GM12865 (cell line): ENCODE measurements around the gene PKM.

Experiments used
- DNase-seq: peaks from one replicate; pipeline ENCODE4 v3.0.0; 2010; ENCODE audit warnings: low read depth
- H3K4me3 ChIP-seq: 2 replicates; pipeline ENCODE4 v1.5.1; 2011; ENCODE audit warnings: mild to moderate bottlenecking, low read depth, low read length, control low read depth
- TF ChIP-seq, protein P1 (sequence below): IDR thresholded peaks from 2 replicates; pipeline ENCODE4 v1.5.1; 2011; ENCODE audit warnings: low read length, control low read depth, low read depth, inconsistent platforms; ENCODE audit not compliant: insufficient read depth; ENCODE audit errors: missing control alignments

Gene PKM

GRCh38 chr15:72197460-72198355 is 33.3 kb downstream of the PKM start, which contains the start of gene GRAMD2A:
GRAMD2A (minus strand) TSS chr15:72197787.
- TF ChIP-seq, protein P1, sequence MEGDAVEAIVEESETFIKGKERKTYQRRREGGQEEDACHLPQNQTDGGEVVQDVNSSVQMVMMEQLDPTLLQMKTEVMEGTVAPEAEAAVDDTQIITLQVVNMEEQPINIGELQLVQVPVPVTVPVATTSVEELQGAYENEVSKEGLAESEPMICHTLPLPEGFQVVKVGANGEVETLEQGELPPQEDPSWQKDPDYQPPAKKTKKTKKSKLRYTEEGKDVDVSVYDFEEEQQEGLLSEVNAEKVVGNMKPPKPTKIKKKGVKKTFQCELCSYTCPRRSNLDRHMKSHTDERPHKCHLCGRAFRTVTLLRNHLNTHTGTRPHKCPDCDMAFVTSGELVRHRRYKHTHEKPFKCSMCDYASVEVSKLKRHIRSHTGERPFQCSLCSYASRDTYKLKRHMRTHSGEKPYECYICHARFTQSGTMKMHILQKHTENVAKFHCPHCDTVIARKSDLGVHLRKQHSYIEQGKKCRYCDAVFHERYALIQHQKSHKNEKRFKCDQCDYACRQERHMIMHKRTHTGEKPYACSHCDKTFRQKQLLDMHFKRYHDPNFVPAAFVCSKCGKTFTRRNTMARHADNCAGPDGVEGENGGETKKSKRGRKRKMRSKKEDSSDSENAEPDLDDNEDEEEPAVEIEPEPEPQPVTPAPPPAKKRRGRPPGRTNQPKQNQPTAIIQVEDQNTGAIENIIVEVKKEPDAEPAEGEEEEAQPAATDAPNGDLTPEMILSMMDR: no peak
- H3K4me3 ChIP-seq: no peak within 1 kb of the TSS
- peak; percentile 34 for DNase-seq

DNA sequence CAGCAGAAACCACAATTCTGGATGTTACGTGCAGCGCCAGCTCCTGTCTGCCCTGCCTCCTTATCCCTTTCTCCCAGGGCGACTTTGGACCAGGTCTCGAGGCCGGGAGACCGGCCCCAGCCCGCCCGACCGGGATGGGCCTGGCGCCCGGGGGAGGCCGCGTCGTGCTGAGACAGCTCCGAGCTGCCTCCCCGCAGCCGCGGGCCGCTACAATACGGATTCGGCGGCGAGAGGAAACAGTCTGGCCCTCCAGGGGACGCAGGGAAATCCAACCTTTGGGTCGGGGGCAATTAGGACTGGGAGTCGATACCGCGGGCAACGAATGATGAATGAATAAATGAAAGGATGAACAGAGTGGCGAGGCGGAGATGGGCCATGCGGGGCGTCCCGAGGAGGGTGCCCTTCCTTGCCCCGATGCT is 33.9 kb downstream of the PKM start:
- H3K4me3 ChIP-seq: no peak overlapping the region
- TF ChIP-seq, protein P1: no peak
- DNase-seq: no peak

DNA sequence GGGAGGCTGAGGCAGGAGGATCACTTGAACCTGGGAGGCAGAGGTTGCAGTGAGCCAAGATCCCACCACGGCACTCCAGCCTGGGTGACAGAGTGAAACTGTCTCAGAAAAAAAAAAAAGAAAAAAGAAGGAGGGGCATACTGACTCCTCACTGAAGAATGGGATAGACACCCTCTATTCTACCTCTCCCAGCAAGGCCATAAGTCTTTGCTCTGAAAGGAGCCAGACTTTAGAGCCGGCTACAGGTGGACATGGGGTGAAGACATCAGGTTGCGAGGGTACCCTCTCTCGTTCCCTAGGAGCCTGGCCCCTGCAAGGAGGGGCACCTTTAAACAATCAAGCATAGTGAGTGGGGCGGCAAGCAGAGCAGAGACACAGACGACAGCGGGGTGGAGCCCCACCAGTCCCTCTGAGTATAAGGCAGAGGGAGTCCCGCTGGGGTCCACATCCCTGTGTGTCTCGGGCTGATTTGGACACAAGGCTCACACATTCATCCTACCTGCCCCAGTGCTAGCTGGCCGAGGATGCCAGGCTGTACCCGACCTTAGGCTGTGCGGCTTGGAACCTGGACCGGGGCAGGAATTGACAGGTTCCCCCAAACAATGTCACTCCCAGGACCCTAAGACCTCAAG is 34.5 kb downstream of the PKM start:
- no peak overlapping the region for H3K4me3 ChIP-seq
- DNase-seq: no peak
- TF ChIP-seq, protein P1: no peak

GRCh38 chr15:72195101-72195511 is 35.9 kb downstream of the PKM start:
- TF ChIP-seq, protein P1: no peak

DNA sequence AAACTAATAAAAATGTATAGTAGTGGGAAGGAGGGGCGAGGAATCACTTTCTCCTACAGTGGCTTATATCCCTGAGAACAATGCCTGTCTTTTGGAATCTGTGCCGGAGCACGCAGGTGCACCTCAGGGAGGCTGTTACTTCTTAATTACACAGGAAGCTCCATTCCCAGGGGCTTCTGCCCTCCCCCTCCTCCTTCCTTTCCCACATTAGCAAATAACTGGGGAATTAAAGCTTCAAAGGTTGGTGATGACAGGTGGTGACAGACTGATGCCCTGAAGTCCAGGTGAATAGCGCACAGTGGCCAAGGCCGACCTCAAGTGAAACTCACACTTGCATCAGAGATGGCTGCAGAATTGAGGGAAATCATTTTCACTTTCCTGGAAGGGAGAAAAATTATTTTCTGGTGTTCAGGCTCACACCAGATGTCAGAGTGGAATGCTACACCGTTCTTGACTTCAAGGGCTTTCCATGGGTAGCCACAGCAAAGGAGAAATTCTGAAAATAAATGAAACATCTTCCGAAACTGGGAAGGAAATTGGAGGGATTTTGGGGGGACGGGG is 37.1 kb downstream of the PKM start:
- TF ChIP-seq, protein P1: no peak

More at GRCh38 chr15:72195101-72195511, 35.9 kb downstream of the PKM start:
- peak; percentile 39 for DNase-seq
- no peak overlapping the region for H3K4me3 ChIP-seq

DNA sequence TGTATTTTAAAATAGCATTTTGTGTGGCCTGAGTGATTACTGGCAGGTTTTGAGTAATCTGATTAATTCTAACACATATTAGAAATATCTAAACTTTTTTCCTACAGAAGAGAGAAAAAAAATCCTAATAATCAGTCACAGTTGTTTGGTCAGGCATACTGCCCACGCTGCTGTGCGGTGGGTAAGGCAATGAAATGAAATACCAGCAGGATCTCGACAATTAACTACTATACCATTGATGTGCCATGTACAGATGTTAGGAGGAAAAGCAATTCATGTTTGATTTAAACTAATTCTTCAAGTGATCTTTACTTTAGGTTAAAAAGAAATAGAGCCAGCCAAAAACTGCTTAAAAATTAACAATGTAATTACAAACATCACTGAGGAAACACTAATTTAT is 38.6 kb downstream of the PKM start:
- DNase-seq: no peak
- TF ChIP-seq, protein P1: no peak
- no peak overlapping the region for H3K4me3 ChIP-seq

More for the DNA sequence above, 37.1 kb downstream of the PKM start:
- no peak for DNase-seq
- H3K4me3 ChIP-seq: no peak overlapping the region
